GM19239 (cell line): ENCODE data around the gene CIZ1.
A peak's percentile ranks its signal among the peaks of the same experiment; 100 is the strongest.
"Not testable (repeated sequence)": the region's sequence is repeated elsewhere in the genome, so short reads cannot be mapped to it uniquely, and the experiment has no call there.

Experiments
- DNase-seq: peaks from one replicate; pipeline ENCODE4 v3.0.0; 2011; ENCODE audit warnings: low spot score; ENCODE audit not compliant: insufficient read length
- FAIRE-seq: peaks from 2 replicates; lab custom pipeline; 2011; peaks lifted over from hg19 to GRCh38; lab: Jason Lieb, UNC

CIZ1 gene

GRCh38 chr9:128129976-128130590 is 61.3 kb downstream of the CIZ1 start:
- not testable (repeated sequence) for DNase-seq, FAIRE-seq

GRCh38 chr9:128128836-128129590 is 62.4 kb downstream of the CIZ1 start:
- FAIRE-seq (no peak), DNase-seq (no peak)

GRCh38 chr9:128127990-128128835 is 63.2 kb downstream of the CIZ1 start:
- DNase-seq: peak; percentile 71
- FAIRE-seq: peak; percentile 82

GRCh38 chr9:128127568-128127989 is 63.8 kb downstream of the CIZ1 start, which contains the start of gene PTGES2:
Gene PTGES2, minus strand, starts transcription at chr9:128127729. Its CDS starts 12 bp downstream, at chr9:128127717.
- peak; percentile 70 for DNase-seq
- no peak for FAIRE-seq

GRCh38 chr9:128125580-128126354 is 65.6 kb downstream of the CIZ1 start:
- FAIRE-seq: no peak
- DNase-seq: no peak

GRCh38 chr9:128124873-128125579 is 66.3 kb downstream of the CIZ1 start:
- no peak for FAIRE-seq
- DNase-seq: no peak

- no peak for DNase-seq
- FAIRE-seq: no peak
These were observed 66.9 kb downstream of the CIZ1 start for GRCh38 chr9:128124451-128124850.

- DNase-seq (no peak), FAIRE-seq (no peak)
These were observed 67.8 kb downstream of the CIZ1 start for GRCh38 chr9:128123451-128124080.

- FAIRE-seq (no peak), DNase-seq (no peak)
These were observed 68.6 kb downstream of the CIZ1 start for GRCh38 chr9:128122809-128123175.

GRCh38 chr9:128121924-128122808 is 69.2 kb downstream of the CIZ1 start:
- DNase-seq (no peak), FAIRE-seq (no peak)

GRCh38 chr9:128121466-128121810 is 69.9 kb downstream of the CIZ1 start:
- FAIRE-seq (no peak), DNase-seq (no peak)

GRCh38 chr9:128120741-128121465 is 70.5 kb downstream of the CIZ1 start:
- FAIRE-seq: no peak

GRCh38 chr9:128120061-128120740 is 71.2 kb downstream of the CIZ1 start:
- no peak for FAIRE-seq
- DNase-seq: no peak

More at GRCh38 chr9:128120741-128121465, 70.5 kb downstream of the CIZ1 start:
- no peak for DNase-seq

GRCh38 chr9:128118971-128119665 is 72.3 kb downstream of the CIZ1 start:
- no peak for FAIRE-seq
- no peak for DNase-seq

GRCh38 chr9:128118472-128118857 is 72.9 kb downstream of the CIZ1 start:
- DNase-seq: no peak
- no peak for FAIRE-seq
